ENCODE results near the gene PLBD2. TPM values are rescaled to one million over a fixed set of nuclear protein-coding genes. Genes with fewer than 3 reads are reported as not detected.

Gene PLBD2
- polyA plus RNA-seq, 6 donors from 2014 or later, result 1.4 to 6.0 (median 2.6) TPM

Other genes starting within 250 kb of the PLBD2 start
- under 1 TPM in 4 of 6 donors, not detected in 2; 0.17 to 0.48 (median 0.41) TPM for gene RASAL1, start 222.8 kb upstream of the PLBD2 start, polyA plus RNA-seq (ENCODE audit: low read depth in 6 of 6)
- gene CFAP73, start 208.9 kb upstream of the PLBD2 start, polyA plus RNA-seq (ENCODE audit: low read depth in 6 of 6), result 1 to 10 TPM in 1 of 6 donors, not detected in 5; 1.2 TPM
- gene DDX54, start 173.1 kb upstream of the PLBD2 start, polyA plus RNA-seq (ENCODE audit: low read depth in 6 of 6), result 10 to 100 TPM in 5 of 6 donors, 1 to 10 TPM in 1; 9.0 to 45.5 (median 25.4) TPM
- gene RITA1, start 172.9 kb upstream of the PLBD2 start, polyA plus RNA-seq (ENCODE audit: low read depth in 6 of 6), result 10 to 100 TPM; 21.0 to 31.9 (median 24.1) TPM
- 10 to 100 TPM in 5 of 6 donors, 1 to 10 TPM in 1; 8.8 to 26.2 (median 18.9) TPM for gene TPCN1, start 137.1 kb upstream of the PLBD2 start, polyA plus RNA-seq (ENCODE audit: low read depth in 6 of 6)
- gene SLC8B1, start 23.5 kb upstream of the PLBD2 start, polyA plus RNA-seq (ENCODE audit: low read depth in 6 of 6), result 10 to 100 TPM in 5 of 6 donors, 1 to 10 TPM in 1; 5.3 to 35.1 (median 14.6) TPM
- not detected for gene SDS, start 45.3 kb downstream of the PLBD2 start, polyA plus RNA-seq (ENCODE audit: low read depth in 6 of 6)
- under 1 TPM in 2 of 6 donors, not detected in 4; 0.27 to 0.68 TPM for gene SDSL, start 63.8 kb downstream of the PLBD2 start, polyA plus RNA-seq (ENCODE audit: low read depth in 6 of 6)
- not detected for gene LHX5, start 113.3 kb downstream of the PLBD2 start, polyA plus RNA-seq (ENCODE audit: low read depth in 6 of 6)

Data from naive B cell (primary cell).